ENCODE data around the gene DYNC1H1.

Gene DYNC1H1

DNA sequence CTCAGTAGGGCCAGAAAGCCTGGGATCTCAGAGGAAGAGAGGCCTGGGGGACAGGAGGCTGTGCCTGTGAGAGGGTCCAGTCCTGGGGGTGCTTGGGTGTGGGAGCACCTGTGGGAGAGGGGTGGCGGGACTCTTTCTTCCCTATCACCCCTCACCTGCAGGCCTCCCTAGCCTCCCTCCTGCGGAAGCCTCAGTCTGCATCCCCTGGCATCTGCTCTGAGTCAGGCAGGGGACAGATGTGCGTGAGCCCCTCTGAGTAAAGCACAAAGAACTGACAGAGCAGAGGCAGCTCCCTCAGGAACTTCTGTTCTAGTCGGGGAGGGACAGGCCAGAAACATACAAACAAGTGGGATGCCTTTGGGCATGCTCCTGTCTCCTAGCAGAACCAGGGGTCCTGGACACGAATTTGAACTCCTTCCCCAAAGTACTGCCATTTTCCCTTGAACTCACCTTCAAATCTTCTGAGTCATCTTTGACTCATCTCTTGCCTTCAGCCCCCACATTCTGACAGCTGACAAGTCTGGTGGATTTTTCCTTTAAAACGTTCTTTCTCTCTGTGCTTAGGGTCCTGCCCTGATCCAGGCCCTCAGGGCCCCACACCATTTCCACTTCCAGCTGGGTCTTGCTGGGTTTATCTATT, 131.0 kb downstream of the DYNC1H1 start:
- peak in 1 of 2 experiments; percentile 16 for DNase-seq

GRCh38 chr14:102095871-102096568, 131.6 kb downstream of the DYNC1H1 start:
- no peak for DNase-seq

DNA sequence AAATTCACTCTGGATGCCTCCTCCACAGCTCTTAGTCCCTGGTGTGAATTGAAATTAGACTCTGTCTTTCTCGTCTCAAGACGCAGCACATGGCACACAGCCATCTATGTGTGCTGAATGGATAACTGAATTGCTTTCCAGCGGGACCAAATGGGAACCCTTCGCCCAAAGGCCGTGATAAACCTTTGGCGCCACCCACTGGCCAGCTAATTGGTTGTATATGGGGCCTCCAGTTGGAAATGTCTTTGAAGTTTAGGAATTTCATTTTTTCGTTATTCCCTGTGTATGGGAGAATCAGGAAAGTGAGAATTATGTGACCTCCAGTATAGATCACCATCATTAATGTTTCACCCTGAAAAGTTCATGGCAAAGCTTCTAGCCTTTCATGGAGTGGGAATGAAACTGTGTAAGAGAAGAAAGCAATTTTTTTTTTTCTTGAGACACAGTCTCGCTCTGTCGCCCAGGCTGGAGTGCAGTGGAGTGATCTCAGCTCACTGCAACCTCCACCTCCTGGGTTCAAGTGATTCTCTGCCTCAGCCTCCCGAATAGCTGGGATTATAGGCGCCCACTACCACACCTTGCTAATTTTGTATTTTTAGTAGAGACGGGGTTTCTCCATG, 132.3 kb downstream of the DYNC1H1 start:
- DNase-seq = peak; percentile 79 to 85

DNA sequence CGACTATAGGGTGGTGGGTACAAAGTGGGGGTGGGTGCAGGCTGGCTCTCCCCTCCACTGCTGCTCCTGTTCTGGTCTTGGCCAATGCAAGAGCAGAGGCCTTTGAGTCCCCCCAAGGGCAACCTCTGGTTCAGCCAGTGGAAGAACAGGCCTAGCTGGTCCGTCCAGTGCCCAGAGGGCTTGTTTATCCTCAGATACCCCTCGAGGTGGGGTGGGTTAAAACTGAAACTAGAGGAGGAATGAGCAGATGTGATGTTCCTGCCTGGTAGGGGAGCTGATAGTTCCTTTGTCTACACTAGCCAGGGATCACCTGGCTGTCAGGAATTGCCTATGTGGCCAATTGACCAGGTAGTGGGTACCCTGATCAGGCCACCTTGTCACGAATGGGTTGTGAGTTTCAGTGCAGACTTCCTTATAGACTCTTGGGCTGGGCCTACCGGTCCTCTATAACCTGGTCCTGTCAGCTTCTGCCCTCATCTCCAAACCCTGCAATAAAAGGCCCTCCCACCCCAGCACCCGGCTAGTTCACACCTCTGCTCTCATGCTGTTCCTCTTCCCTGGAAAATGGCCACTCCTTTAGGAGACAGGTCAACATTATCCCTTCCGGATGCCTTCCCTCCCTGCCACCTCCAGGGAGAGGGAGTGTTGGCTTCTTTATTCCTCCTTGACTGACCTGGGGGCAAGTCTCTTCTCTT, 133.2 kb downstream of the DYNC1H1 start:
- DNase-seq = no peak

DNA sequence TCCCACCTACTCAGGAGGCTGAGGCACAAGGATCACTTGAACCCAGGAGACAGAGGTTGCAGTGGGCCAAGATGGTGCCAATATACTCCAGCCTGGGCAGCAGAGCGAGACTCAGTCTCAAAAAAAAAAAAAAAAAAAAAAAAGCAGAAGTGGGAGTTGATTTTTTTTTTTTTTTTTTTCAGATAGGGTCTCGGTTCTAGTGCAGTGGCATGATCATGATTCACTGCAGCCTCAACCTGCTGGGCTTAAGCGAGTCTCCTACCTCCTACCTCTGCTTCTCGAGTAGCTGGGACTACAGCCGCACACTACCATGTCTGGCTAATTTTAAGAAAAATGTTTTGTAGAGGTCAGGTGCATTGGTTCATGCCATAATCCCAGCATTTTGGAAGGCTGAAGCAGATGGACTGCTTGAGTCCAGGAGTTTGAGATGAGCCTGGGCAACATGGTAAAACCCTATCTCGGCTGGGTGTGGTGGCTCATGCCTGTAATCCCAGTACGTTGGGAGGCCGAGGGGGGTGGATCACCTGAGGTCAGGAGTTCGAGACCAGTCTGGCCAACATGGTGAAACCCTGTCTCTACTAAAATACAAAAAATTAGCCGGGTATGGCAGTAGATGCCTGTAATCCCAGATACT, 138.8 kb downstream of the DYNC1H1 start:
- no peak for DNase-seq

DNA sequence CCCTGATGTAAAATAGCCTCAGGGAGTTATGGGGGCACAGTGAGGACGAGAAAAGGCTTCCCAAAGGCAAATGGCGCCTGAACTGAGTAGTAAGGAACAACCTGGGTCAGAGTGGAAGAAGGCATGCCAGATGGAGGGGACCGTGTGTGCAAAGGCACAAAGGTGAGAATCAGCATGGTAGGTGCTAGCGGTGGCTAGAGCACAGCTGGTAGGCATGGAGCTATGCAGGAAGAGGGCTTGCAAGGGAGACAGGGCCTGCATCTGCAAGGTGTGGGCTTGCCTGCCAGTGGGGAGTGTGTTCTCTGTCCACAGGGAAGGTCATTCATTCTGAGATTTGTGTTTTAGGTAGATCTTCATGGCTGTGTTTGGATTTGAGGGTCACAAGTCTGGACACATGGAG, 141.0 kb downstream of the DYNC1H1 start:
- DNase-seq = no peak
